A549 (cell line): ENCODE data around the gene RTRAF. TPM values are rescaled to one million over a fixed set of nuclear protein-coding genes. Genes with fewer than 3 reads are reported as not detected.

Experiments used
- ATAC-seq, 2 experiments: fragments of 200-7000 bp in 1 of 2; fragments of >200 bp in 1 of 2; cut with Nextera tagmentation in 1 of 2; cut with Tn5 transposase in 1 of 2; 3 replicates each; pipeline versions ENCODE4 v1.8.0 to v1.9.1; 2018 to 2020; ENCODE audit warnings: mild to moderate bottlenecking in 1 of 2, moderate library complexity in 1 of 2
- CTCF ChIA-PET: fragments of 300-600 bp; sonication (Branson Sonifier 250); formaldehyde crosslinking; extraction: SDS; loops from one replicate; lab custom pipeline; 2021; ENCODE audit warnings: antibody characterized with exemption, inconsistent platforms; lab: Yijun Ruan, JAX
- POLR2A ChIA-PET: fragments of 350-600 bp; formaldehyde crosslinking; extraction: SDS; loops from one replicate; lab custom pipeline; 2021; ENCODE audit warnings: antibody characterized with exemption, inconsistent platforms; lab: Yijun Ruan, JAX
- DNase-seq, 2 experiments: peaks; one replicate each; pipeline versions ENCODE4 v3.0.0 to v3.0.0-alpha.2; 2011 to 2016; ENCODE audit warnings: low read depth in 1 of 2, low spot score in 1 of 2
- FAIRE-seq: peaks from 2 replicates; lab custom pipeline; 2011; peaks lifted over from hg19 to GRCh38; lab: Jason Lieb, UNC
- H3K27ac ChIP-seq, 2 experiments: fragments of >200 bp; sonication (Bioruptor Twin); formaldehyde crosslinking; 3 replicates each; pipeline ENCODE4 v1.5.1; 2016 to 2017
- H3K4me1 ChIP-seq: fragments of >200 bp; sonication (Bioruptor Twin); formaldehyde crosslinking; 3 replicates; pipeline ENCODE4 v1.6.1; 2016
- H3K4me2 ChIP-seq: fragments of >200 bp; sonication (Bioruptor Twin); formaldehyde crosslinking; 3 replicates; pipeline ENCODE4 v1.6.1; 2016
- H3K4me3 ChIP-seq: fragments of >200 bp; sonication (Bioruptor Twin); formaldehyde crosslinking; 3 replicates; pipeline ENCODE4 v1.5.1; 2016
- H3K9me3 ChIP-seq: fragments of >200 bp; sonication (Bioruptor Twin); formaldehyde crosslinking; 3 replicates; pipeline ENCODE4 v1.6.1; 2016
- CBX8 ChIP-seq: fragments of 200-600 bp; sonication (generic); IDR thresholded peaks from 2 replicates; pipeline ENCODE4 v1.6.1; 2016
- CEBPB ChIP-seq, 2 experiments: fragments of >200 bp in 1 of 2; sonication (Bioruptor Twin) in 1 of 2; formaldehyde crosslinking in 1 of 2; IDR thresholded peaks; 2 replicates each; pipeline ENCODE4 v1.6.1; 2012 to 2016
- CHD2 ChIP-seq: fragments of 150-350 bp; IDR thresholded peaks from 2 replicates; pipeline ENCODE4 v1.6.1; 2014; ENCODE audit warnings: low read length; ENCODE audit not compliant: partially characterized antibody
- CTCF ChIP-seq: fragments of >200 bp; sonication (Bioruptor Twin); formaldehyde crosslinking; IDR thresholded peaks from 3 replicates; pipeline ENCODE4 v1.5.1; 2016
- E2F6 ChIP-seq: IDR thresholded peaks from 2 replicates; pipeline ENCODE4 v1.6.1; 2012; ENCODE audit warnings: low read depth, borderline replicate concordance
- EHMT2 ChIP-seq: fragments of 200-600 bp; sonication (generic); IDR thresholded peaks from 2 replicates; pipeline ENCODE4 v1.6.1; 2016; ENCODE audit warnings: antibody characterized with exemption, low read depth, mild to moderate bottlenecking, moderate library complexity
- ELK1 ChIP-seq: fragments of 150-350 bp; IDR thresholded peaks from 2 replicates; pipeline ENCODE4 v1.6.1; 2014; ENCODE audit warnings: low read depth, mild to moderate bottlenecking, low read length
- FOSL2 ChIP-seq, 2 experiments: fragments of 450-650 bp in 1 of 2; fragments of >200 bp in 1 of 2; sonication (Bioruptor Twin) in 1 of 2; formaldehyde crosslinking; IDR thresholded peaks; 2 replicates each; pipeline versions ENCODE4 v1.5.0 to v1.6.1; 2016 to 2020; ENCODE audit warnings: mild to moderate bottlenecking in 1 of 2, moderate library complexity in 1 of 2
- FOXS1 ChIP-seq: fragments of 250-450 bp; sonication (Bioruptor Pico); IDR thresholded peaks from 2 replicates; pipeline ENCODE4 v1.5.0; 2020; ENCODE audit warnings: mild to moderate bottlenecking, moderate library complexity
- HDAC2 ChIP-seq: fragments of 200-600 bp; sonication (generic); IDR thresholded peaks from 2 replicates; pipeline ENCODE4 v1.6.1; 2016
- HOXA7 ChIP-seq: fragments of 250-450 bp; sonication (Bioruptor Pico); IDR thresholded peaks from 2 replicates; pipeline ENCODE4 v1.5.0; 2020; ENCODE audit warnings: mild to moderate bottlenecking, moderate library complexity
- NPAS2 ChIP-seq: fragments of 250-450 bp; sonication (Bioruptor Pico); IDR thresholded peaks from 2 replicates; pipeline ENCODE4 v1.8.0; 2022; ENCODE audit warnings: mild to moderate bottlenecking, moderate library complexity, borderline replicate concordance
- NR3C1 ChIP-seq: fragments of >200 bp; sonication (Bioruptor Twin); formaldehyde crosslinking; IDR thresholded peaks from 3 replicates; pipeline ENCODE4 v1.6.1; 2017
- POLR2AphosphoS2 ChIP-seq: conservative IDR thresholded peaks from 2 replicates; pipeline ENCODE4 v1.6.1; 2012; ENCODE audit warnings: low read length, improper control_type of control experiment, inconsistent platforms
- TFCP2L1 ChIP-seq: fragments of 250-450 bp; sonication (Bioruptor Pico); IDR thresholded peaks from 2 replicates; pipeline ENCODE4 v1.5.0; 2021; ENCODE audit warnings: mild to moderate bottlenecking
- USF2 ChIP-seq: fragments of 450-650 bp; IDR thresholded peaks from 2 replicates; pipeline ENCODE4 v1.6.1; 2014; ENCODE audit warnings: antibody characterized with exemption
- ZC3H11A ChIP-seq: fragments of 450-650 bp; IDR thresholded peaks from 2 replicates; pipeline ENCODE4 v1.6.1; 2014; ENCODE audit warnings: antibody characterized with exemption, mild to moderate bottlenecking
- WGBS: methylation state at CpG from one replicate; pipeline ENCODE4 v1.1.6; 2017; ENCODE audit errors: missing lambda C conversion rate; 5-methylcytosine and 5-hydroxymethylcytosine counted together
- polyA plus RNA-seq, 4 experiments: library from polyadenylated mRNA; depleted of rRNA in 3 of 4; stranded (reverse); fragments of >200 nt; fragmentation: RNase III in 1 of 4; extraction: RNeasy Plus Mini Kit Qiagen cat#74134 plus additional on column Dnase treatment in 1 of 4; gene quantifications; 2 replicates in 3 of 4; 3 replicates in 1 of 4; pipeline ENCODE4 v1.2.3, GENCODE V29; 2011 to 2017

Gene RTRAF
- polyA plus RNA-seq, 2 of the 4 experiments (the other 2 are of a cell fraction), result 271 to 341 TPM

- H3K27ac ChIP-seq, result 0 out of 6 replicates have a peak overlapping the region, but pooled peaks of 1 of the 2 experiments have one; percentile 5
- peak overlapping the region; percentile 33; the same call in 2 of the 3 replicates for H3K4me2 ChIP-seq
- TF ChIP-seq CEBPB (IDR thresholded peaks at IDR 0.05) (no peak), FOSL2 (IDR thresholded peaks at IDR 0.05) (0 out of 2 replicates have a peak, but pooled peaks have one; percentile 20), FOSL2 (CRISPR knock-in tag; IDR thresholded peaks at IDR 0.05) (peak; percentile 40; the same call in 1 of the 2 replicates), FOXS1 (no peak)
- no peak overlapping the region for H3K4me3 ChIP-seq
- no peak for FAIRE-seq
- DNase-seq, result peak in 1 of 2 experiments; percentile 20
- peak; percentile 51 to 59; a peak in 3 of 6 replicates for ATAC-seq
- peaks cover 19% of the 10 kb centered on the region for H3K4me1 ChIP-seq
- H3K9me3 ChIP-seq, result no peaks in the 10 kb centered on the region
- CTCF ChIA-PET, result interaction anchor here (0.7 to 8.1 kb wide), 14 partner anchors 9 to 1098 kb away, joined by 3 to 68 read pairs (median 3); partner anchors contain the start of gene NID2
- POLR2A ChIA-PET, result interaction anchor here (0.7 kb wide), 1 partner anchor 428 kb away, joined by 8 read pairs; no protein-coding TSS in a partner anchor
- 65% methylated on average over 11 of the region's 11 CpGs for WGBS
Measured at GRCh38 chr14:52044791-52045522, 55.6 kb downstream of the RTRAF start.

- H3K27ac ChIP-seq, result no peak overlapping the region
- peaks cover 19% of the 10 kb centered on the region for H3K4me1 ChIP-seq
- FAIRE-seq, result no peak
- H3K4me3 ChIP-seq, result no peak overlapping the region
- H3K9me3 ChIP-seq, result no peaks in the 10 kb centered on the region
- CTCF ChIA-PET, result interaction anchor here (0.5 to 8.1 kb wide), 6 partner anchors 24 to 119 kb away, joined by 3 to 68 read pairs (median 4); partner anchors contain the start of gene NID2
- TF ChIP-seq EHMT2 (no peak), CTCF (no peak), NPAS2 (CRISPR knock-in tag) (no peak), CBX8 (no peak), TFCP2L1 (no peak), CHD2 (no peak), ZC3H11A (no peak), HOXA7 (no peak)
- no peak for ATAC-seq
- H3K4me2 ChIP-seq, result no peak overlapping the region
- no peak for DNase-seq
- 48% methylated on average over 2 of the region's 2 CpGs for WGBS
- POLR2A ChIA-PET, result no interaction called here
Measured at GRCh38 chr14:52046376-52046917, 57.1 kb downstream of the RTRAF start.

- ChIA-PET POLR2A (no interaction called here), CTCF (interaction anchor here (0.8 to 8.1 kb wide), 3 partner anchors 23 to 85 kb away, joined by 3 to 68 read pairs (median 5); no protein-coding TSS in a partner anchor)
- no peak overlapping the region for H3K4me2 ChIP-seq
- H3K4me1 ChIP-seq, result peaks cover 19% of the 10 kb centered on the region
- H3K4me3 ChIP-seq, result no peak overlapping the region
- no peak for DNase-seq
- no peaks in the 10 kb centered on the region for H3K9me3 ChIP-seq
- no peak for ATAC-seq
- TF ChIP-seq ELK1 (no peak), POLR2AphosphoS2 (no peak), NR3C1 (no peak), E2F6 (no peak), USF2 (no peak), HDAC2 (no peak)
- 75% methylated on average over 10 of the region's 10 CpGs for WGBS
- no peak for FAIRE-seq
- no peak overlapping the region for H3K27ac ChIP-seq
Measured at GRCh38 chr14:52048116-52048515, 58.8 kb downstream of the RTRAF start.
